Gastrocnemius medialis (tissue), 4 donors: ENCODE results near the gene PLGRKT. TPM values are rescaled to one million over a fixed set of nuclear protein-coding genes. Genes with fewer than 3 reads are reported as not detected.

Source experiments
- ATAC-seq, 2 donors: fragments of 150-250 bp; one replicate each; pipeline ENCODE4 v1.9.1; 2016
- DNase-seq, 2 donors: peaks; one replicate each; pipeline ENCODE4 v3.0.0-alpha.2; 2019
- H3K27ac ChIP-seq, 4 donors: fragments of 200-600 bp; sonication (generic); 1 replicate in 1 of 4; 2 replicates in 3 of 4; pipeline ENCODE4 v1.5.1; 2016 to 2018; ENCODE audit warnings: mild to moderate bottlenecking in 2 of 4, moderate library complexity in 1 of 4
- H3K27me3 ChIP-seq, 3 donors: fragments of 200-600 bp; sonication (generic) in 2 of 3; 1 replicate in 1 of 3; 2 replicates in 2 of 3; pipeline versions ENCODE4 v1.5.1 to v1.6.0; 2016 to 2019; ENCODE audit warnings: mild to moderate bottlenecking in 1 of 3, moderate library complexity in 1 of 3
- H3K36me3 ChIP-seq, 2 donors: fragments of 200-600 bp; sonication (generic) in 1 of 2; one replicate each; pipeline ENCODE4 v1.5.1; 2017 to 2018
- H3K4me1 ChIP-seq, 2 donors: fragments of 200-600 bp; sonication (generic) in 1 of 2; one replicate each; pipeline ENCODE4 v1.5.1; 2016 to 2017; ENCODE audit warnings: mild to moderate bottlenecking in 2 of 2
- H3K4me3 ChIP-seq, 4 donors: fragments of 200-600 bp; sonication (generic) in 3 of 4; 1 replicate in 1 of 4; 2 replicates in 3 of 4; pipeline ENCODE4 v1.5.1; 2016 to 2019; ENCODE audit warnings: mild to moderate bottlenecking in 2 of 4
- H3K9me3 ChIP-seq, 3 donors: fragments of 200-600 bp; sonication (generic) in 2 of 3; 1 replicate in 1 of 3; 2 replicates in 2 of 3; pipeline ENCODE4 v1.5.1; 2016 to 2019
- CTCF ChIP-seq, 5 experiments: fragments of 450-650 bp in 3 of 5; fragments of 200-600 bp in 2 of 5; sonication (generic) in 2 of 5; IDR thresholded peaks in 4 of 5; conservative IDR thresholded peaks in 1 of 5; 1 replicate in 4 of 5; 2 replicates in 1 of 5; pipeline ENCODE4 v1.5.1; 2016 to 2019; ENCODE audit warnings: antibody characterized with exemption in 5 of 5, mild to moderate bottlenecking in 3 of 5, moderate library complexity in 3 of 5
- POLR2A ChIP-seq, 2 donors: fragments of 450-650 bp; IDR thresholded peaks; one replicate each; pipeline ENCODE4 v1.6.1; 2017; ENCODE audit warnings: antibody characterized with exemption in 2 of 2, mild to moderate bottlenecking in 2 of 2, moderate library complexity in 2 of 2
- in situ Hi-C, 4 donors: fragments of 200-750 bp; cut with MboI; loops; one replicate each; pipeline versions ENCODE4 v1.15.0 to v1.8.0; 2017; ENCODE audit warnings: low sequenced_read_pairs in 4 of 4
- intact Hi-C: fragments of 100-400 bp; cut with DNase I; formaldehyde crosslinking; loops from one replicate; pipeline ENCODE4 v1.15.1; 2023; ENCODE audit warnings: low total_unique reads
- total RNA-seq, 4 donors: library from RNA; depleted of rRNA; stranded (reverse); fragments of >200 nt; gene quantifications; one replicate each; pipeline versions ENCODE4 v1.1.0 to v1.2.3, GENCODE V29; 2016

PLGRKT gene
- total RNA-seq, 4 donors from 2014 or later: 12.3 to 38.1 (median 15.1) TPM

- ATAC-seq: no peak
- intact Hi-C loops (no loop called here), in situ Hi-C loops (loop anchor here (25.0 kb wide), 4 partner anchors 415 to 740 kb away; partner anchors contain the start of genes CDC37L1 (in 1 of the 4) and RCL1 (in 1 of the 4))
- TF ChIP-seq CTCF (IDR thresholded peaks at IDR 0.05 in 4 of 5, conservative IDR thresholded peaks at IDR 0.05 in 1 of 5) (no peak), POLR2A (IDR thresholded peaks at IDR 0.05) (no peak)
- Histone ChIP-seq H3K27me3 (no peaks in the 10 kb centered on the region), H3K27ac (no peak overlapping the region), H3K4me3 (no peak overlapping the region), H3K4me1 (no peaks in the 10 kb centered on the region), H3K36me3 (peaks cover 0 to 6% of the 10 kb centered on the region in 2 donors), H3K9me3 (no peaks in the 10 kb centered on the region)
- no peak for DNase-seq
Observed at GRCh38 chr9:5427005-5427404, 10.7 kb downstream of the PLGRKT start.

GRCh38 chr9:5425006-5425628, 12.6 kb downstream of the PLGRKT start:
- in situ Hi-C loops (loop anchor here (25.0 kb wide), 4 partner anchors 413 to 738 kb away; partner anchors contain the start of genes CDC37L1 (in 1 of the 4) and RCL1 (in 1 of the 4)), intact Hi-C loops (no loop called here)
- Histone ChIP-seq H3K9me3 (no peaks in the 10 kb centered on the region), H3K36me3 (peaks cover 0 to 6% of the 10 kb centered on the region in 2 donors), H3K27ac (no peak overlapping the region), H3K4me1 (no peaks in the 10 kb centered on the region), H3K27me3 (no peaks in the 10 kb centered on the region), H3K4me3 (no peak overlapping the region)
- ATAC-seq: no peak
- no peak for DNase-seq
- no peak for TF ChIP-seq POLR2A (IDR thresholded peaks at IDR 0.05)
- peak in 2 of 5 experiments; percentile 6 to 7 for TF ChIP-seq CTCF (IDR thresholded peaks at IDR 0.05 in 4 of 5, conservative IDR thresholded peaks at IDR 0.05 in 1 of 5)

- Histone ChIP-seq H3K9me3 (no peaks in the 10 kb centered on the region), H3K4me1 (no peaks in the 10 kb centered on the region), H3K27ac (no peak overlapping the region), H3K4me3 (no peak overlapping the region), H3K36me3 (peaks cover 0 to 11% of the 10 kb centered on the region in 2 donors), H3K27me3 (no peaks in the 10 kb centered on the region)
- ATAC-seq: no peak
- in situ Hi-C loops (loop anchor here in 2 of 4 donors (25.0 kb wide), 1 partner anchor 235 kb away; the partner anchor contains the start of gene INSL6 (in 2 of the 2)), intact Hi-C loops (no loop called here)
- no peak for TF ChIP-seq POLR2A (IDR thresholded peaks at IDR 0.05)
- no peak for TF ChIP-seq CTCF (IDR thresholded peaks at IDR 0.05 in 4 of 5, conservative IDR thresholded peaks at IDR 0.05 in 1 of 5)
- no peak for DNase-seq
Observed at GRCh38 chr9:5422276-5422675, 15.4 kb downstream of the PLGRKT start.

GRCh38 chr9:5421163-5421562, 16.6 kb downstream of the PLGRKT start:
- Histone ChIP-seq H3K27ac (no peak overlapping the region), H3K27me3 (no peaks in the 10 kb centered on the region), H3K9me3 (no peaks in the 10 kb centered on the region), H3K36me3 (peaks cover 0 to 11% of the 10 kb centered on the region in 2 donors), H3K4me3 (no peak overlapping the region), H3K4me1 (no peaks in the 10 kb centered on the region)
- intact Hi-C loops (no loop called here), in situ Hi-C loops (loop anchor here in 2 of 4 donors (25.0 kb wide), 1 partner anchor 234 kb away; the partner anchor contains the start of gene INSL6 (in 2 of the 2))
- ATAC-seq: no peak
- TF ChIP-seq CTCF (IDR thresholded peaks at IDR 0.05 in 4 of 5, conservative IDR thresholded peaks at IDR 0.05 in 1 of 5): no peak
- no peak for TF ChIP-seq POLR2A (IDR thresholded peaks at IDR 0.05)
- DNase-seq: no peak
